Natural killer cell (primary cell): ENCODE data around the gene SYS1. TPM values are rescaled to one million over a fixed set of nuclear protein-coding genes. Genes with fewer than 3 reads are reported as not detected.

Source experiments
- ATAC-seq, 3 donors: fragments of 150-1000 bp in 2 of 3; fragments of 200-7000 bp in 1 of 3; cut with Tn5 transposase; 1 replicate in 1 of 3; 2 replicates in 2 of 3; pipeline ENCODE4 v1.10.0; 2021; ENCODE audit warnings: mild to moderate bottlenecking in 2 of 3, moderate library complexity in 2 of 3
- DNase-seq, 2 donors: peaks; one replicate each; pipeline versions ENCODE4 v3.0.0 to v3.0.0-alpha.2; 2013 to 2021; ENCODE audit warnings: mixed read lengths in 1 of 2
- H3K27ac ChIP-seq: one replicate; pipeline ENCODE4 v1.5.1; 2013; ENCODE audit warnings: mild to moderate bottlenecking, low read length
- H3K27me3 ChIP-seq: one replicate; pipeline ENCODE4 v1.6.1; 2013; ENCODE audit warnings: low read length; ENCODE audit not compliant: control insufficient read depth, insufficient read depth
- H3K36me3 ChIP-seq: one replicate; pipeline ENCODE4 v1.6.1; 2013; ENCODE audit warnings: low read length; ENCODE audit not compliant: control insufficient read depth, insufficient read depth
- H3K4me1 ChIP-seq: one replicate; pipeline ENCODE4 v1.6.1; 2013; ENCODE audit warnings: low read length; ENCODE audit not compliant: control insufficient read depth, insufficient read depth
- H3K4me3 ChIP-seq: one replicate; pipeline ENCODE4 v1.5.1; 2013; ENCODE audit warnings: low read length
- H3K9me3 ChIP-seq: one replicate; pipeline ENCODE4 v1.6.1; 2013; ENCODE audit warnings: low read length; ENCODE audit not compliant: control insufficient read depth, insufficient read depth
- H3K27ac Mint-ChIP-seq, 2 donors: one replicate each; pipeline ENCODE4 v1.8.0; 2022; ENCODE audit warnings: mild to moderate bottlenecking in 2 of 2, mixed read lengths in 2 of 2, moderate library complexity in 1 of 2
- H3K27me3 Mint-ChIP-seq, 2 donors: one replicate each; pipeline ENCODE4 v1.8.0; 2022; ENCODE audit warnings: low read depth in 2 of 2, mixed read lengths in 2 of 2
- H3K36me3 Mint-ChIP-seq: one replicate; pipeline ENCODE4 v1.8.0; 2022; ENCODE audit warnings: mixed read lengths
- H3K4me1 Mint-ChIP-seq, 2 donors: one replicate each; pipeline ENCODE4 v1.8.0; 2022; ENCODE audit warnings: mixed read lengths in 2 of 2
- H3K4me3 Mint-ChIP-seq: one replicate; pipeline ENCODE4 v1.8.0; 2022; ENCODE audit warnings: mild to moderate bottlenecking, moderate library complexity, mixed read lengths
- H3K9me3 Mint-ChIP-seq, 2 donors: one replicate each; pipeline ENCODE4 v1.8.0; 2022; ENCODE audit warnings: mixed read lengths in 2 of 2
- CTCF ChIP-seq: fragments of 200-600 bp; IDR thresholded peaks from one replicate; pipeline ENCODE4 v1.8.0; 2022; ENCODE audit warnings: antibody characterized with exemption
- WGBS: methylation state at CpG from one replicate; pipeline ENCODE4 v1.1.7; 2013; ENCODE audit warnings: missing lambda C conversion rate; ENCODE audit not compliant: insufficient coverage; 5-methylcytosine and 5-hydroxymethylcytosine counted together
- intact Hi-C: fragments of 100-400 bp; cut with micrococcal nuclease; formaldehyde crosslinking; loops from one replicate; pipeline ENCODE4 v1.14.2; 2022
- total RNA-seq, 4 donors: library from RNA; stranded (reverse); fragments of 120-200 nt in 1 of 4; gene quantifications; one replicate each; pipeline versions ENCODE4 v1.2.3 to v1.2.4, GENCODE V29; 2013 to 2022

SYS1 gene
- total RNA-seq, 3 donors from 2014 or later (not counting 1 experiment from before 2014, with no cell fraction given) = 73.8 to 77.4 (median 74.0) TPM

- H3K4me3 Mint-ChIP-seq = no peak overlapping the region
- Histone ChIP-seq H3K9me3 (peaks cover 4% of the 10 kb centered on the region), H3K27me3 (no peaks in the 10 kb centered on the region), H3K4me3 (no peak overlapping the region), H3K27ac (no peak overlapping the region), H3K4me1 (peaks cover 16% of the 10 kb centered on the region), H3K36me3 (no peaks in the 10 kb centered on the region)
- WGBS = 90% methylated on average over 6 of the region's 6 CpGs
- H3K27me3 Mint-ChIP-seq = no peaks in the 10 kb centered on the region
- H3K27ac Mint-ChIP-seq = no peak overlapping the region
- no peaks in the 10 kb centered on the region for H3K36me3 Mint-ChIP-seq
- DNase-seq (no peak), ATAC-seq (no peak)
- intact Hi-C loops = no loop called here
- H3K4me1 Mint-ChIP-seq = peaks cover 0 to 6% of the 10 kb centered on the region in 2 donors
- no peak for TF ChIP-seq CTCF
- no peaks in the 10 kb centered on the region for H3K9me3 Mint-ChIP-seq
These were observed 37.6 kb upstream of the SYS1 start for GRCh38 chr20:45325371-45325770.

- H3K27me3 ChIP-seq = no peaks in the 10 kb centered on the region
- intact Hi-C loops = no loop called here
- no peaks in the 10 kb centered on the region for H3K27me3 Mint-ChIP-seq
- no peaks in the 10 kb centered on the region for H3K4me1 Mint-ChIP-seq
- no peak overlapping the region for H3K4me3 Mint-ChIP-seq
- no peaks in the 10 kb centered on the region for H3K4me1 ChIP-seq
- WGBS = 99% methylated on average over 4 of the region's 4 CpGs
- no peak for DNase-seq
- no peaks in the 10 kb centered on the region for H3K9me3 Mint-ChIP-seq
- no peak overlapping the region for H3K4me3 ChIP-seq
- H3K36me3 ChIP-seq = no peaks in the 10 kb centered on the region
- TF ChIP-seq CTCF = no peak
- H3K36me3 Mint-ChIP-seq = no peaks in the 10 kb centered on the region
- ATAC-seq = no peak
- H3K27ac ChIP-seq = no peak overlapping the region
- no peaks in the 10 kb centered on the region for H3K9me3 ChIP-seq
- H3K27ac Mint-ChIP-seq = no peak overlapping the region
These were observed 34.5 kb upstream of the SYS1 start for GRCh38 chr20:45328451-45328850.

- WGBS = 93% methylated on average over 4 of the region's 7 CpGs
- H3K4me1 ChIP-seq = no peaks in the 10 kb centered on the region
- H3K36me3 ChIP-seq = no peaks in the 10 kb centered on the region
- DNase-seq (no peak), ATAC-seq (no peak)
- no peaks in the 10 kb centered on the region for H3K9me3 ChIP-seq
- no peak overlapping the region for H3K27ac Mint-ChIP-seq
- no peaks in the 10 kb centered on the region for H3K4me1 Mint-ChIP-seq
- intact Hi-C loops = no loop called here
- H3K9me3 Mint-ChIP-seq = no peaks in the 10 kb centered on the region
- H3K4me3 ChIP-seq = no peak overlapping the region
- no peaks in the 10 kb centered on the region for H3K27me3 Mint-ChIP-seq
- H3K4me3 Mint-ChIP-seq = no peak overlapping the region
- no peaks in the 10 kb centered on the region for H3K36me3 Mint-ChIP-seq
- no peaks in the 10 kb centered on the region for H3K27me3 ChIP-seq
- TF ChIP-seq CTCF = no peak
- H3K27ac ChIP-seq = no peak overlapping the region
These were observed 33.2 kb upstream of the SYS1 start for GRCh38 chr20:45329497-45330319.

GRCh38 chr20:45330476-45330875 lies 32.5 kb upstream of the SYS1 start:
- TF ChIP-seq CTCF = no peak
- ATAC-seq = no peak
- no peaks in the 10 kb centered on the region for H3K27me3 Mint-ChIP-seq
- Histone ChIP-seq H3K4me1 (no peaks in the 10 kb centered on the region), H3K9me3 (no peaks in the 10 kb centered on the region), H3K36me3 (no peaks in the 10 kb centered on the region), H3K27ac (no peak overlapping the region), H3K4me3 (no peak overlapping the region), H3K27me3 (no peaks in the 10 kb centered on the region)
- DNase-seq = no peak
- H3K9me3 Mint-ChIP-seq = no peaks in the 10 kb centered on the region
- no peaks in the 10 kb centered on the region for H3K36me3 Mint-ChIP-seq
- H3K4me3 Mint-ChIP-seq = no peak overlapping the region
- WGBS = 98% methylated on average over 3 of the region's 3 CpGs
- no peaks in the 10 kb centered on the region for H3K4me1 Mint-ChIP-seq
- H3K27ac Mint-ChIP-seq = no peak overlapping the region
- intact Hi-C loops = no loop called here
